Measurements from ENCODE around the gene RARG.
A peak's percentile ranks its signal among the peaks of the same experiment; 100 is the strongest.

The RARG gene

GRCh38 chr12:53223389-53224060 lies 8.5 kb downstream of the RARG start:
- TF ChIP-seq CTCF (IDR thresholded peaks at IDR 0.05; ENCODE audit: insufficient read depth, missing control alignments) = no peak
- DNase-seq (ENCODE audit: insufficient read length, low spot score) (no peak), FAIRE-seq (no peak)

- FAIRE-seq = no peak
- TF ChIP-seq CTCF (IDR thresholded peaks at IDR 0.05; ENCODE audit: insufficient read depth, missing control alignments) = no peak
- DNase-seq (ENCODE audit: insufficient read length, low spot score) = no peak
Measured at GRCh38 chr12:53222806-53223261, 9.2 kb downstream of the RARG start.

GRCh38 chr12:53222170-53222721 lies 9.8 kb downstream of the RARG start:
- TF ChIP-seq CTCF (IDR thresholded peaks at IDR 0.05; ENCODE audit: insufficient read depth, missing control alignments) = no peak
- DNase-seq (ENCODE audit: insufficient read length, low spot score) (no peak), FAIRE-seq (no peak)

GRCh38 chr12:53221203-53222080 lies 10.6 kb downstream of the RARG start:
- TF ChIP-seq CTCF (IDR thresholded peaks at IDR 0.05; ENCODE audit: insufficient read depth, missing control alignments) = peak; percentile 28
- no peak for FAIRE-seq
- no peak for DNase-seq (ENCODE audit: insufficient read length, low spot score)

- TF ChIP-seq CTCF (IDR thresholded peaks at IDR 0.05; ENCODE audit: insufficient read depth, missing control alignments) = no peak
- FAIRE-seq = no peak
Measured at GRCh38 chr12:53220694-53221202, 11.3 kb downstream of the RARG start.

GRCh38 chr12:53219956-53220693 lies 11.9 kb downstream of the RARG start:
- TF ChIP-seq CTCF (IDR thresholded peaks at IDR 0.05; ENCODE audit: insufficient read depth, missing control alignments) = no peak
- no peak for FAIRE-seq
- DNase-seq (ENCODE audit: insufficient read length, low spot score) = no peak

More at GRCh38 chr12:53220694-53221202, 11.3 kb downstream of the RARG start:
- DNase-seq (ENCODE audit: insufficient read length, low spot score) = peak; percentile 91

Data from D721Med (cell line).